GM12872 (cell line): ENCODE data around the gene STAC.

ENCODE experiments used
- CTCF ChIP-seq: IDR thresholded peaks from 3 replicates; pipeline ENCODE4 v1.5.1; 2011; ENCODE audit warnings: low read depth, mild to moderate bottlenecking, low read length, moderate library complexity; ENCODE audit not compliant: insufficient read depth

STAC gene

GRCh38 chr3:36482880-36483279 lies 102.6 kb downstream of the STAC start:
- TF ChIP-seq CTCF, result no peak

- no peak for TF ChIP-seq CTCF
Observed at GRCh38 chr3:36483709-36484108, 103.4 kb downstream of the STAC start.

- no peak for TF ChIP-seq CTCF
Observed at GRCh38 chr3:36484386-36484785, 104.1 kb downstream of the STAC start.

- TF ChIP-seq CTCF, result no peak
Observed at GRCh38 chr3:36486009-36486795, 105.9 kb downstream of the STAC start.

- no peak for TF ChIP-seq CTCF
Observed at GRCh38 chr3:36487616-36488015, 107.3 kb downstream of the STAC start.

GRCh38 chr3:36488077-36488789 lies 107.9 kb downstream of the STAC start:
- no peak for TF ChIP-seq CTCF

GRCh38 chr3:36489101-36489500 lies 108.8 kb downstream of the STAC start:
- no peak for TF ChIP-seq CTCF
